ENCODE measurements around the gene CNKSR1. TPM values are rescaled to one million over a fixed set of nuclear protein-coding genes. Genes with fewer than 3 reads are reported as not detected.

Gene CNKSR1
- total RNA-seq, 4 donors from 2014 or later = 16.8 to 71.4 (median 45.0) TPM

- TF ChIP-seq CTCF (IDR thresholded peaks at IDR 0.05) (no peak), POLR2A (IDR thresholded peaks at IDR 0.05) (no peak)
- 80 to 85% methylated on average over 4 of the region's 4 CpGs for WGBS, 2 donors
- no peak for DNase-seq (ENCODE audit: low spot score in 2 of 2)
- intact Hi-C loops (cut with DNase I; ENCODE audit: low total_unique reads) = no loop called here
- H3K4me3 ChIP-seq (ENCODE audit: low read depth, poor library complexity, severe bottlenecking) = no peak overlapping the region
Observed at GRCh38 chr1:26180010-26180506, 2.8 kb downstream of the CNKSR1 start.

DNA sequence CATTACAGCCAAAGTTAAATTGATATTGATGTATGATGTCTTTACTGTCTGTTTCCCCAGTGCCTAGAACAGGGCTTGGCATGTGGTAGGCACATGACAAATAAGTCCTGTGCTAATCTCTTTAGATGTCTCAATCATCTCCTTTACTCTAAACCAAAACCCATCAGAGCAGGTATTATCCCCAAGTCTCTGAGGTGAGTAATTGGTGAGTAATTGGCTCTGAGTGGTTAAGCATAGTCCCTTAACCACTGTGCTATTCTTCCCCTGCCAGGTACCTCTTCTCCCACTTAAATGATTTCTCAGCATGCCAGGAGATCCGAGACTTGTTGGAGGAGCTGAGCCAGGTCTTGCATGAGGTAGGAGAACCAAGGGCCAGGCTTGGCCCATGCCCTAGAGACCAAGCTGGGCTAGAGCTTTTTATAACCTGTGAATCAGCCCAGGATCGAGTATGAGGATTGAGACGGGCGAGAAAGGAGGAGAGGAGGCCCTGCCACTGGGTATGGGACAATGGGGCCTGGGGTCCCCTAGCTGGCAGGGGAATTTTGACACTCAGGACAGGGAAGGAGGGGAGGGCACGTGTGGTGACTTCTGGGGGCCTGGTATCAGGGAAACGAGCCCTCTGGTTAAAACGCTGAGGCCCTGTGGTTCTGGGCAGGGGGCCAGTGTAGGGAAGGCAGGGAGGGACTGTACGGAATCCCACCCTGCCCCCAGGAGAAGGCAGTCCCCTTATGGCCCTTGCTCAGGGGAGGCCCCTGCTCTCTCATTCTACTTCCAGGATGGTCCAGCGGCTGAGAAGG, 4.5 kb downstream of the CNKSR1 start:
- DNase-seq (ENCODE audit: low spot score in 2 of 2) = no peak
- TF ChIP-seq CTCF (IDR thresholded peaks at IDR 0.05) = no peak
- TF ChIP-seq POLR2A (IDR thresholded peaks at IDR 0.05) = no peak
- no peak overlapping the region for H3K4me3 ChIP-seq (ENCODE audit: low read depth, poor library complexity, severe bottlenecking)
- WGBS, 2 donors = 73 to 78% methylated on average over 9 of the region's 9 CpGs
- intact Hi-C loops (cut with DNase I; ENCODE audit: low total_unique reads) = no loop called here

GRCh38 chr1:26182383-26182696, 5.0 kb downstream of the CNKSR1 start:
- DNase-seq (ENCODE audit: low spot score in 2 of 2) = no peak
- intact Hi-C loops (cut with DNase I; ENCODE audit: low total_unique reads) = no loop called here
- TF ChIP-seq CTCF (IDR thresholded peaks at IDR 0.05) (no peak), POLR2A (IDR thresholded peaks at IDR 0.05) (no peak)
- H3K4me3 ChIP-seq (ENCODE audit: low read depth, poor library complexity, severe bottlenecking) = no peak overlapping the region
- WGBS, 2 donors = 85 to 87% methylated on average over 7 of the region's 7 CpGs

GRCh38 chr1:26184086-26184485, 6.8 kb downstream of the CNKSR1 start:
- TF ChIP-seq CTCF (IDR thresholded peaks at IDR 0.05) = no peak
- TF ChIP-seq POLR2A (IDR thresholded peaks at IDR 0.05) = no peak
- H3K4me3 ChIP-seq (ENCODE audit: low read depth, poor library complexity, severe bottlenecking) = no peak overlapping the region
- WGBS, 2 donors = 92 to 97% methylated on average over 7 of the region's 7 CpGs
- intact Hi-C loops (cut with DNase I; ENCODE audit: low total_unique reads) = no loop called here
- no peak for DNase-seq (ENCODE audit: low spot score in 2 of 2)

- 93 to 94% methylated on average over 21 of the region's 21 CpGs for WGBS, 2 donors
Observed at GRCh38 chr1:26184883-26185282, 7.6 kb downstream of the CNKSR1 start.

More at GRCh38 chr1:26184883-26185282, 7.6 kb downstream of the CNKSR1 start:
- no peak overlapping the region for H3K4me3 ChIP-seq (ENCODE audit: low read depth, poor library complexity, severe bottlenecking)
- no peak for TF ChIP-seq POLR2A (IDR thresholded peaks at IDR 0.05)
- TF ChIP-seq CTCF (IDR thresholded peaks at IDR 0.05) = no peak
- intact Hi-C loops (cut with DNase I; ENCODE audit: low total_unique reads) = no loop called here
- DNase-seq (ENCODE audit: low spot score in 2 of 2) = no peak

Measured in lower leg skin (tissue), 4 donors.